ENCODE measurements around the gene ADGRD2. TPM values are rescaled to one million over a fixed set of nuclear protein-coding genes. Genes with fewer than 3 reads are reported as not detected.

Gene ADGRD2
- total RNA-seq, 4 donors from 2014 or later, result 0.35 TPM; not detected in 3

- no peaks in the 10 kb centered on the region for H3K36me3 ChIP-seq
- peaks cover 0 to 95% (median 0%) of the 10 kb centered on the region in 4 donors for H3K27me3 ChIP-seq
- H3K27ac ChIP-seq, result no peak overlapping the region
- TF ChIP-seq POLR2A (IDR thresholded peaks at IDR 0.05) (no peak), CTCF (IDR thresholded peaks at IDR 0.05) (no peak)
- no peaks in the 10 kb centered on the region for H3K9me3 ChIP-seq
- 64 to 67% methylated on average over 12 to 13 of the region's 31 CpGs for WGBS, 2 donors
- no peak overlapping the region for H3K4me3 ChIP-seq
- intact Hi-C loops (cut with DNase I), result no loop called here
- no peak for DNase-seq
- H3K4me1 ChIP-seq, result no peaks in the 10 kb centered on the region
These were observed 45.1 kb downstream of the ADGRD2 start for GRCh38 chr9:124495126-124496074.

- intact Hi-C loops (cut with DNase I), result no loop called here
- H3K4me3 ChIP-seq, result no peak overlapping the region
- no peak overlapping the region for H3K27ac ChIP-seq
- H3K36me3 ChIP-seq, result no peaks in the 10 kb centered on the region
- no peak for DNase-seq
- H3K4me1 ChIP-seq, result no peaks in the 10 kb centered on the region
- H3K9me3 ChIP-seq, result no peaks in the 10 kb centered on the region
- TF ChIP-seq CTCF (IDR thresholded peaks at IDR 0.05), result no peak
- no peak for TF ChIP-seq POLR2A (IDR thresholded peaks at IDR 0.05)
- 80 to 83% methylated on average over 1 to 3 of the region's 3 CpGs for WGBS, 2 donors
- H3K27me3 ChIP-seq, result peaks cover 0 to 95% (median 0%) of the 10 kb centered on the region in 4 donors
These were observed 45.8 kb downstream of the ADGRD2 start for GRCh38 chr9:124496075-124496449.

GRCh38 chr9:124496463-124496862 lies 46.2 kb downstream of the ADGRD2 start:
- peaks cover 0 to 95% (median 2%) of the 10 kb centered on the region in 4 donors for H3K27me3 ChIP-seq
- no peak for DNase-seq
- H3K4me3 ChIP-seq, result no peak overlapping the region
- no peaks in the 10 kb centered on the region for H3K4me1 ChIP-seq
- H3K36me3 ChIP-seq, result no peaks in the 10 kb centered on the region
- no peak overlapping the region for H3K27ac ChIP-seq
- H3K9me3 ChIP-seq, result no peaks in the 10 kb centered on the region
- WGBS, 2 donors, result 63 to 67% methylated on average over 3 to 7 of the region's 15 CpGs
- TF ChIP-seq CTCF (IDR thresholded peaks at IDR 0.05) (no peak), POLR2A (IDR thresholded peaks at IDR 0.05) (no peak)
- intact Hi-C loops (cut with DNase I), result no loop called here

DNA sequence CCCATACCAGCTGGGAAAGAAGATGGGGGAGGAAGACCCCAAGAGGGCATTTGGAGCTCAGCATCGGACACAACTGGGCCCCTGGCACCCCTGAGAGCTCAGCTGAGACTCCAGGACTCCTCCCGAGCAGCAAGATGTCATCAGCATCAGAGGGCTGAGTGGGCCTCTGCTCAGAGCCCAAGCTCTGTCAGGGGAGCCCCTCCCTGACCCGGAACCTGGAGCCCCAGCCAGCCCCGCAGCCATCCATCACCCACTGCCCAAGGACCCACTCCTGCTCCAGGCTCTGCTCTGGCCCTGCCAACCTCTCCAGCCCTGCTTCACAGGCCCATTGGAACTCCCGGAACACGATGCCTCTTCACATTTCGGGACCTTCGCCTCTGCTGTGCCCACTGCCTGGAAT lies 47.2 kb downstream of the ADGRD2 start:
- Histone ChIP-seq H3K27ac (no peak overlapping the region), H3K9me3 (no peaks in the 10 kb centered on the region), H3K36me3 (no peaks in the 10 kb centered on the region), H3K27me3 (peaks cover 0 to 95% (median 7%) of the 10 kb centered on the region in 4 donors), H3K4me3 (no peak overlapping the region), H3K4me1 (no peaks in the 10 kb centered on the region)
- DNase-seq, result no peak
- no peak for TF ChIP-seq CTCF (IDR thresholded peaks at IDR 0.05)
- TF ChIP-seq POLR2A (IDR thresholded peaks at IDR 0.05), result no peak
- intact Hi-C loops (cut with DNase I), result no loop called here
- 81 to 95% methylated on average over 4 to 8 of the region's 8 CpGs for WGBS, 2 donors

DNA sequence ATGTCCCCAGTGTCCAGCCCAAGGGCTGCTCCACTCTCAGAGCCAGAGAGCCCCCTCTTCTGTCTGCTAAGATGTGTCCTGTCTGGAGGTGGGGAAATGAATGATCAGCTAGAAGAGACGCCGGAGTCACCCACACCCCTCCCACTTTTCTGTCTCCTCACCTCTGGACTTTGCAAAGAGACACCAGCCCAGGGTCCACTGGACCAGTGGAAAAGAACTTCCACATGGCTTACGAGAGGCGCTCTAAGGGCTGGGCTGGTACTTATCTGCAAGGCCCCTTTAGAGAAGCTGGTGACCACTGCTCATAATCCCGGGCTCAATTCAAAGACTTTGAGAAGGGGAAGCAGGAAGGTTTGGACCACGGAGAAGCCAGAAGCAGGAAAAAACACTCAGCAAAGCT lies 47.8 kb downstream of the ADGRD2 start:
- no peak for TF ChIP-seq CTCF (IDR thresholded peaks at IDR 0.05)
- no peak for TF ChIP-seq POLR2A (IDR thresholded peaks at IDR 0.05)
- Histone ChIP-seq H3K27me3 (peaks cover 3 to 96% (median 13%) of the 10 kb centered on the region in 4 donors), H3K4me3 (no peak overlapping the region), H3K36me3 (no peaks in the 10 kb centered on the region), H3K27ac (no peak overlapping the region), H3K4me1 (peaks cover 0 to 6% (median 0%) of the 10 kb centered on the region in 3 donors), H3K9me3 (no peaks in the 10 kb centered on the region)
- no peak for DNase-seq
- 44 to 69% methylated on average over 2 to 6 of the region's 6 CpGs for WGBS, 2 donors
- intact Hi-C loops (cut with DNase I), result no loop called here
